ENCODE data around the gene PLD4.

Gene PLD4

GRCh38 chr14:104982548-104983230, 58.0 kb downstream of the PLD4 start:
- DNase-seq (ENCODE audit: extremely low spot score), result no peak
- no peak for TF ChIP-seq SUZ12 (IDR thresholded peaks at IDR 0.05)
- TF ChIP-seq FOXK2 (IDR thresholded peaks at IDR 0.05), result no peak
- TF ChIP-seq ELF4 (IDR thresholded peaks at IDR 0.05), result no peak
- no peak for TF ChIP-seq FOXM1 (IDR thresholded peaks at IDR 0.05; ENCODE audit: borderline replicate concordance)
- TF ChIP-seq TARDBP (IDR thresholded peaks at IDR 0.05), result no peak
- TF ChIP-seq L3MBTL2 (conservative IDR thresholded peaks at IDR 0.05), result no peak
- no peak for TF ChIP-seq BHLHE40 (IDR thresholded peaks at IDR 0.05; ENCODE audit: borderline replicate concordance)
- CTCF ChIA-PET, result no interaction called here
- POLR2A ChIA-PET, result interaction anchor here (1.5 kb wide), 1 partner anchor 38 kb away, joined by 4 read pairs; the partner anchor contains the start of gene CDCA4
